Measurements from ENCODE around the gene DDX6. TPM values are rescaled to one million over a fixed set of nuclear protein-coding genes. Genes with fewer than 3 reads are reported as not detected.

DDX6 gene
- total and polyA plus RNA-seq, 2 of the 8 experiments (the other 6 are each of a cell fraction or from before 2014, with no cell fraction given): 29.8 to 181 TPM

GRCh38 chr11:118715245-118715831 lies 75.6 kb downstream of the DDX6 start (continued):
- no peak for TF ChIP-seq ATF2 (IDR thresholded peaks at IDR 0.05; ENCODE audit: low read length)
- TF ChIP-seq POLR2A (IDR thresholded peaks at IDR 0.05; ENCODE audit: control extremely low read depth in 1 of 2, low read depth in 2 of 2, low read length in 2 of 2): peak in 1 of 2 experiments; percentile 41; a peak in 1 of 3 replicates
- TF ChIP-seq EP300 (IDR thresholded peaks at IDR 0.05; ENCODE audit: borderline replicate concordance in 1 of 2, low read depth in 2 of 2, low read length in 2 of 2): no peak
- TF ChIP-seq FOSL1 (IDR thresholded peaks at IDR 0.05; ENCODE audit: insufficient read depth, low read depth, low read length): no peak
- no peak for TF ChIP-seq GABPA (IDR thresholded peaks at IDR 0.05; ENCODE audit: borderline replicate concordance, insufficient read depth, low read length)
- TF ChIP-seq RBBP5 (IDR thresholded peaks at IDR 0.05; ENCODE audit: borderline replicate concordance, low read depth, low read length): no peak
- no peak for TF ChIP-seq TBP (IDR thresholded peaks at IDR 0.05; ENCODE audit: low read depth, low read length)
